Adipocyte (in vitro differentiated cells): ENCODE measurements around the gene SAE1.
A peak's percentile ranks its signal among the peaks of the same experiment; 100 is the strongest.

Source experiments
- DNase-seq: peaks from one replicate; pipeline ENCODE4 v3.0.0-alpha.2; 2015; ENCODE audit warnings: low read depth
- H3K27me3 ChIP-seq: replicated peaks from 2 replicates; pipeline ENCODE4 v1.7.0; 2013; ENCODE audit warnings: mild to moderate bottlenecking, low read length, moderate library complexity; ENCODE audit not compliant: control insufficient read depth, insufficient read depth
- H3K36me3 ChIP-seq: 2 replicates; pipeline ENCODE4 v1.7.0; 2013; ENCODE audit warnings: low read length, mild to moderate bottlenecking, moderate library complexity; ENCODE audit not compliant: control insufficient read depth, insufficient read depth, severe bottlenecking
- H3K4me1 ChIP-seq: 2 replicates; pipeline ENCODE4 v1.7.0; 2013; ENCODE audit warnings: mild to moderate bottlenecking, low read length, moderate library complexity; ENCODE audit not compliant: control insufficient read depth, insufficient read depth
- H3K4me3 ChIP-seq: 2 replicates; pipeline ENCODE4 v1.7.0; 2013; ENCODE audit warnings: mild to moderate bottlenecking, low read length, moderate library complexity
- H3K9ac ChIP-seq: 2 replicates; pipeline ENCODE4 v1.7.0; 2013; ENCODE audit warnings: mild to moderate bottlenecking, low read length, moderate library complexity
- H3K9me3 ChIP-seq: 2 replicates; pipeline ENCODE4 v1.7.0; 2013; ENCODE audit warnings: mild to moderate bottlenecking, low read length, moderate library complexity; ENCODE audit not compliant: control insufficient read depth

The SAE1 gene

GRCh38 chr19:47152632-47153031, 22.0 kb downstream of the SAE1 start:
- peaks cover 12% of the 10 kb centered on the region for H3K4me1 ChIP-seq
- H3K27me3 ChIP-seq, result no peaks in the 10 kb centered on the region
- H3K4me3 ChIP-seq, result no peak overlapping the region
- H3K9me3 ChIP-seq, result no peaks in the 10 kb centered on the region
- peaks cover 63% of the 10 kb centered on the region for H3K36me3 ChIP-seq
- no peak for DNase-seq
- H3K9ac ChIP-seq, result no peak overlapping the region

GRCh38 chr19:47153266-47153665, 22.6 kb downstream of the SAE1 start:
- H3K9ac ChIP-seq, result no peak overlapping the region
- peaks cover 18% of the 10 kb centered on the region for H3K4me1 ChIP-seq
- DNase-seq, result no peak
- H3K27me3 ChIP-seq, result no peaks in the 10 kb centered on the region
- peaks cover 63% of the 10 kb centered on the region for H3K36me3 ChIP-seq
- no peak overlapping the region for H3K4me3 ChIP-seq
- no peaks in the 10 kb centered on the region for H3K9me3 ChIP-seq

- peaks cover 31% of the 10 kb centered on the region for H3K4me1 ChIP-seq
- H3K27me3 ChIP-seq, result no peaks in the 10 kb centered on the region
- no peak overlapping the region for H3K4me3 ChIP-seq
- H3K9me3 ChIP-seq, result no peaks in the 10 kb centered on the region
- peak; percentile 28 for DNase-seq
- H3K36me3 ChIP-seq, result peaks cover 62% of the 10 kb centered on the region
- no peak overlapping the region for H3K9ac ChIP-seq
Measured at GRCh38 chr19:47155148-47155547, 24.5 kb downstream of the SAE1 start.

DNA sequence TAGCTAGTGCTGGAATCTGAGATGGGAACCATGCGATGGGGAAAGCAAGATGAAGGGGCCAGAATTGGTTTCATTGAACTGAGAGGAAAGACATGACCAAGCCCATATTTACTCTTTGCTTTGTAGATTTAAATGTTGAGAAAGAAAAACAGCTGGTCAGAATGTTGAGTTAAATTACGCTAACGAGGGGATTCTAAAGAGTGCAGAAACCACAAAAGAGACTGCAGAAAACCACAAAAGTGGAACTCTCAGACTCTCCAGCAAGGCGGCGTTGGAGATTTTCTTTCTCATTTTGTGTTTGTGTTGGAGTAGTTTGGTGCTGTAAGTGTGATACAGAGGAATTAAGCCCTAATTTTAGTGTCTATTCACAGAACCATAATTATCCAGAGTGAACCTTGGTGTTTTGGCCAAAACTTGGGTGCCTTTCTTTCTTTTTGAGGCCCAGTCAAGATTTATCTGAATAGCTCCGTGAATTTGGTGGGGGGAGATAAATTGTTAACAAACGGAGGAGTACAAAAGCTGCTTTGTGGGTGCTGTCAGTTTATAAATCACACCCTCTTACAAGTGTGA, 26.3 kb downstream of the SAE1 start:
- H3K36me3 ChIP-seq, result peaks cover 51% of the 10 kb centered on the region
- H3K4me1 ChIP-seq, result peaks cover 35% of the 10 kb centered on the region
- no peaks in the 10 kb centered on the region for H3K9me3 ChIP-seq
- H3K27me3 ChIP-seq, result no peaks in the 10 kb centered on the region
- peak overlapping the region; percentile 30 for H3K9ac ChIP-seq
- DNase-seq, result peak; percentile 29
- no peak overlapping the region for H3K4me3 ChIP-seq

GRCh38 chr19:47157431-47158321, 27.0 kb downstream of the SAE1 start:
- Histone ChIP-seq H3K9ac (peak overlapping the region; percentile 38), H3K27me3 (no peaks in the 10 kb centered on the region), H3K4me3 (peak overlapping the region; percentile 40), H3K9me3 (no peaks in the 10 kb centered on the region), H3K36me3 (peaks cover 43% of the 10 kb centered on the region), H3K4me1 (peaks cover 43% of the 10 kb centered on the region)
- peak; percentile 62 for DNase-seq

GRCh38 chr19:47158367-47158791, 27.7 kb downstream of the SAE1 start:
- H3K4me1 ChIP-seq, result peaks cover 44% of the 10 kb centered on the region
- H3K4me3 ChIP-seq, result peak overlapping the region; percentile 40
- H3K27me3 ChIP-seq, result no peaks in the 10 kb centered on the region
- no peak for DNase-seq
- peak overlapping the region; percentile 38 for H3K9ac ChIP-seq
- H3K9me3 ChIP-seq, result no peaks in the 10 kb centered on the region
- peaks cover 36% of the 10 kb centered on the region for H3K36me3 ChIP-seq

- H3K4me1 ChIP-seq, result peaks cover 44% of the 10 kb centered on the region
- no peak overlapping the region for H3K4me3 ChIP-seq
- H3K27me3 ChIP-seq, result no peaks in the 10 kb centered on the region
- DNase-seq, result no peak
- H3K9me3 ChIP-seq, result no peaks in the 10 kb centered on the region
- no peak overlapping the region for H3K9ac ChIP-seq
- peaks cover 34% of the 10 kb centered on the region for H3K36me3 ChIP-seq
Measured at GRCh38 chr19:47158879-47159503, 28.4 kb downstream of the SAE1 start.

GRCh38 chr19:47161876-47162489, 31.3 kb downstream of the SAE1 start:
- no peaks in the 10 kb centered on the region for H3K9me3 ChIP-seq
- H3K4me3 ChIP-seq, result no peak overlapping the region
- H3K27me3 ChIP-seq, result no peaks in the 10 kb centered on the region
- peaks cover 39% of the 10 kb centered on the region for H3K4me1 ChIP-seq
- no peak overlapping the region for H3K9ac ChIP-seq
- H3K36me3 ChIP-seq, result peaks cover 25% of the 10 kb centered on the region
- DNase-seq, result peak; percentile 81

GRCh38 chr19:47168065-47168464, 37.4 kb downstream of the SAE1 start:
- H3K9me3 ChIP-seq, result no peaks in the 10 kb centered on the region
- no peak overlapping the region for H3K9ac ChIP-seq
- no peaks in the 10 kb centered on the region for H3K27me3 ChIP-seq
- peaks cover 36% of the 10 kb centered on the region for H3K36me3 ChIP-seq
- DNase-seq, result no peak
- no peak overlapping the region for H3K4me3 ChIP-seq
- peaks cover 6% of the 10 kb centered on the region for H3K4me1 ChIP-seq

GRCh38 chr19:47172666-47173455, 42.2 kb downstream of the SAE1 start:
- H3K9me3 ChIP-seq, result no peaks in the 10 kb centered on the region
- H3K4me3 ChIP-seq, result no peak overlapping the region
- peaks cover 28% of the 10 kb centered on the region for H3K4me1 ChIP-seq
- H3K27me3 ChIP-seq, result no peaks in the 10 kb centered on the region
- H3K36me3 ChIP-seq, result peaks cover 33% of the 10 kb centered on the region
- DNase-seq, result no peak
- no peak overlapping the region for H3K9ac ChIP-seq
